Cortex of kidney (tissue), 1 donor: Measurements from ENCODE around the gene GDF10.

Experiments
- DNase-seq: peaks from one replicate; lab custom pipeline; 2025; lab: John Stamatoyannopoulos, UW

Gene GDF10

DNA sequence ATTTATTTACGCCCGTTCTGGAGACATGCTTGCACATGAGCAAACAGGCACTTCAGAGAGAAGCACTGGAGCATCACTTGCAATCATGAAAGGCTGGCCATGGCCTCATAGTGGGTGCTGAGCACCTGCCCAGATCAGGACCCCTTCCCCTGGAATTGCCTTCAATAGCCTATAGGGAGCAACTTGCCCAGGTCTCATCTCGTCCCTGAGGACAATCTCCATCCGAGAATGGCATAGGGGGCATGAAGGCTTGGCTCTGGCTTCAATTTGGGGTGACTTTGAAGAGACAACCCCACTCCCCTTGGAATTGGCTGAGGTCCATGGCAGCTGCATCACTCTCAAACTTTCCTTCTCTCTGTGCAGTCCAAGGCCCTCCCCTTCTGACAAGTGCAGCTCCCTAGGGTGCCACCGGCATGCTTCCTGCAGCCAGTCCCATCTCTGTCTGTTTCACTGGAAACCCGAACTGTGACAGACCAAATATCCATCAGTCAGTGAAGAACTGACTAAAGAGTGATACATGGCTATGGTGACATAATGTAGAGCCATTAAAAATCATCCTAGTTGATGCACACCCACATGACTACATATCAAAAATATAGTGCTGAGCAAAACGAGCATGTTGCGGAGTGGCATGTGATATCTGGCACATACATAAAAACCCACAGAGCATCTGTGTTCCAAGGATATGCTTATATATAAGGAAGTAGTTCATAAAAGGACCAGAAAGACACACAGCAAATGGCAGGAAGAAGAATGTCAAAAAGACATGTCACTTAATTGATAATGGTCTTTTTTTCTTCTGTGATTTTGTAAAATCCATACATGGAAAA is 34.7 kb downstream of the GDF10 start:
- no peak for DNase-seq

- no peak for DNase-seq
Observed at GRCh38 chr10:47335906-47336305, 35.9 kb downstream of the GDF10 start.

- DNase-seq = no peak
Observed at GRCh38 chr10:47336387-47337134, 36.6 kb downstream of the GDF10 start.

GRCh38 chr10:47337310-47337709 is 37.3 kb downstream of the GDF10 start:
- no peak for DNase-seq

- DNase-seq = no peak
Observed at GRCh38 chr10:47339186-47339735, 39.3 kb downstream of the GDF10 start.

DNA sequence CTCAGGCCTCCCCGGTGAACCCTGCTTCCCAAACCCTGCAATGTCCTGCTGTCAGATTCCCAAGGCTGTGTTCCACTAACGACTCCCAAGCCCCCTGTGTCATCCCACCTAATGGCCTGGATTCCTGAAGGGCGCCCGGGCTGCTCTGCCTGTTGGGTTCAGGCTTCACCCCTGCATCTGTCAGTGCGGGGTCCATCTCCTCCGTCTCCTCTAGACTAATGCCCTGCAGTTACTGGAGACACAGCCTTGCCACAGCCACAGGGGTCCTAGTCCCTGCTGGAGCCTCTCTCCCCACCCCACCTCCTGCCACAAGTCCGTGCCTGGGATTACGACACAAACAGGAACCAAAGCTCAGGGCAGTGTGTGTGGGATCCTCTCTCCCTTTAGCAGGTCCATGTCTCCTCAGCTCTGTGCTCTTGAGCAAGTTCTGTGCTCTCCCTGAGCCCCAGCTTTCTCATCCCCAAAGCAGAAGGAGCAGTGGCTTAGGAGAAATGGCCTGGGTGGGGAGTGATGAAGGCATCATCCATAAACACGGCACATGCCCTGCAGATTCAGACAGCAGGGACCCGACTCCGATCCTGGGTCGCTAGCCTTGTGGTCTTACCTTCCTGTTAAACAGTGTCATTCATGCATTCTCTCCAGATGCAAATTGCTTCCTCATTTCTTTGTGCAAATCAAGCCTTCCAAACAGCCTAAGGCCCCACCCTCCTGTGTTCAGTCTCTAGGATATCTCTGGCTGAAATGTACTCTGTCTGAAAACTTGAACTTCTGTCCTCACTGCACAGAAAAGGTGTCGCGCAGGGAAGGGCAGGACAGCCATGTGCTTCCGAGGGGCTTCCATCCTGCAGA is 40.0 kb downstream of the GDF10 start:
- DNase-seq = no peak

DNA sequence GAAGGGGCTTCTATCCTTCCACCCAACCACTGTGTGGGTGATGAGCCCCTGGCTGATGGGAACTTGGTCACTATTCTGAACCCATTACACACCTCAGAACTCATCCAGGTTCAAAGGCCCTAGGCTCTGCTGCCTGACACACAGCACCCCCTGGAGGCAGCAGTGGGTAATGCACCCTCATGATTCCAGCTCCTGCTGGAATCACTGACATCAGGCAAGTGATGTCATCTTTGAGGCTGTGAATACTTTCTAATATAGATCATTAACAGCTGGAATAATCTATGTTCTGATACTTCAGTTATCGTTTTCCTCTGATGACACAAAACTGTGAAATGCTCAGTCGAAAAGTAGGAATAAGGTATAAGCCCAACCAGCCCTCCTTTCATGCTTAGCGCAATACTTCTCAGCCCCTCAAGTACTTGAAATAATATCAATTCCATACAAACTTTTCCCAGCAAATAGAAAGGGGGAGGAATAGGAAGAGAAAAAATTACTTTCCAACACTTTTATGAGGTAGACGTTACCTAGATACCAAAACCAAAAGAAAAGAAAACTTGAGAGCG is 40.7 kb downstream of the GDF10 start:
- DNase-seq = no peak

DNA sequence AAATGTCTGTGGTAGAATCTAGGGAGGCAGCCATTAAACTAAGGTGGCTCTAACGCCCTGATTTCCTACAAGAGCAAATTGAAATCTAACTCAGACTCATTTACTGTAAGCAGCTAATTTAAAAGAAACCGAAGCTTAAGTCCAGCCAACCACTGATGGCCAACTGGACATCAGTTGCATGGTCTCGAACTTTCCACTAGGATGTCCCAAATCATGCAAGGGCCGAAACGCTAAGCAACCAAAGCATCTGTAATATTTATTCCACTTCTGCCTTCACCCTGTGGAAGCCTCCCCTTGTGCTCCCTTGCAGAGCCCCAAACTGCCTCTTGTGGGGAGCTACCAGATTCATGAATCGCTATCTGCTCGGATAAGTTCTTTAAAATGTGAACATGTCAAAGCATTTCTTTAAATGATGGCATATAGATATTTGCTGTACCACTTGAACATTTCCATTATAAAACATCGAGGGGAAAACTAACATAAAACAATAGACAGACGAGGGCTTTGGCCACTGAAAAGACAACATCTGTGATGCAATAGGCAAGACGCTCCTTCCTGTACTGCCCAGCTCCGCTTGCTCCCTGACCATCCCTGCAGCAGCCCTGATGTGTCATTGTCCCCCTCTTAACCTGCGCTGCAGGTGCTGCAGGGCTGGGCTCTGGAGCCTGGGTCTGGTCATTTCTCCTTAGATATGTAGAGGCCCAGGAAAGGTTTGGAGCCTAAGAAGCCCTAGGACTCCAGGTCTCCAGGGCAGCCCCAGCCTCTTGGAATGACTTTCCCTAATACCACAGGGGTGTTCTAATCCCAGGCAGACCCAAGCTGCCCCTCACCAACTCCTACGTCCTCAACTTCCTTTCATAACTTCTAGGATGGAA is 45.2 kb downstream of the GDF10 start:
- DNase-seq = no peak

DNA sequence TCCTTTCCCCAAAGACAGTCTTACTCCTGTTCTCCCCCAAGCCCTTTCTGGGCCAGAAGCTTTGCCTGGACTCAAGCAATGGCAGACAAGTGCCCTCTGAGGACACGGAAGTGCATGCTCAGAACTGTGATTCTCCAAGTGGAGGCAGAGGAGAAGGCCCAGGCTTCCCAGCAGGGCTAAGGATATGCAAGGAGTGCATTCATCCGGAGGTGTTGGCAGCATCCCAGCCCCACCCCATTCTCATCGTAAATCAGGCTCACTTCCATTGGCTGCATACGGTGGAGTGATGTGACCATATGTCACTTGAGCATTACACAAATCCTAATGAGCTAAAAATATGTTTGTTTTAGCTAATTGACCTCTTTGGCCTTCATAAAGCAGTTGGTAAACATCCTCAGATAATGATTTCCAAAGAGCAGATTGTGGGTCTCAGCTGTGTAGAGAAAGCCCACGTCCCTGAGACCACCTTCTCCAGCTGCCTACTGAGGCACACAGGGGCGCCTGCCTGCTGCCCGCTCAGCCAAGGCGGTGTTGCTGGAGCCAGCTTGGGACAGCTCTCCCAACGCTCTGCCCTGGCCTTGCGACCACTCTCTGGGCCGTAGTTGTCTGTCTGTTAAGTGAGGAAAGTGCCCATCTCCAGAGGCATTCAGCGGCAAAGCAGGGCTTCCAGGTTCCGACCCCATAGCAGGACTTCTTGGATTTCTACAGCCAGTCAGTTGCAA is 46.7 kb downstream of the GDF10 start:
- DNase-seq = no peak

GRCh38 chr10:47347303-47347675 is 47.3 kb downstream of the GDF10 start:
- no peak for DNase-seq

GRCh38 chr10:47348138-47348651 is 48.2 kb downstream of the GDF10 start, which contains the start of gene RBP3:
RBP3 (plus strand) TSS chr10:47348363; CDS start chr10:47348485, 122 bp downstream.
- DNase-seq = no peak

- DNase-seq = no peak
Observed at GRCh38 chr10:47348661-47349470, 48.9 kb downstream of the GDF10 start.

GRCh38 chr10:47349516-47349915 is 49.5 kb downstream of the GDF10 start:
- DNase-seq = no peak

GRCh38 chr10:47349941-47350371 is 50.0 kb downstream of the GDF10 start:
- DNase-seq = no peak

GRCh38 chr10:47350671-47351640 is 51.0 kb downstream of the GDF10 start:
- DNase-seq = no peak

DNA sequence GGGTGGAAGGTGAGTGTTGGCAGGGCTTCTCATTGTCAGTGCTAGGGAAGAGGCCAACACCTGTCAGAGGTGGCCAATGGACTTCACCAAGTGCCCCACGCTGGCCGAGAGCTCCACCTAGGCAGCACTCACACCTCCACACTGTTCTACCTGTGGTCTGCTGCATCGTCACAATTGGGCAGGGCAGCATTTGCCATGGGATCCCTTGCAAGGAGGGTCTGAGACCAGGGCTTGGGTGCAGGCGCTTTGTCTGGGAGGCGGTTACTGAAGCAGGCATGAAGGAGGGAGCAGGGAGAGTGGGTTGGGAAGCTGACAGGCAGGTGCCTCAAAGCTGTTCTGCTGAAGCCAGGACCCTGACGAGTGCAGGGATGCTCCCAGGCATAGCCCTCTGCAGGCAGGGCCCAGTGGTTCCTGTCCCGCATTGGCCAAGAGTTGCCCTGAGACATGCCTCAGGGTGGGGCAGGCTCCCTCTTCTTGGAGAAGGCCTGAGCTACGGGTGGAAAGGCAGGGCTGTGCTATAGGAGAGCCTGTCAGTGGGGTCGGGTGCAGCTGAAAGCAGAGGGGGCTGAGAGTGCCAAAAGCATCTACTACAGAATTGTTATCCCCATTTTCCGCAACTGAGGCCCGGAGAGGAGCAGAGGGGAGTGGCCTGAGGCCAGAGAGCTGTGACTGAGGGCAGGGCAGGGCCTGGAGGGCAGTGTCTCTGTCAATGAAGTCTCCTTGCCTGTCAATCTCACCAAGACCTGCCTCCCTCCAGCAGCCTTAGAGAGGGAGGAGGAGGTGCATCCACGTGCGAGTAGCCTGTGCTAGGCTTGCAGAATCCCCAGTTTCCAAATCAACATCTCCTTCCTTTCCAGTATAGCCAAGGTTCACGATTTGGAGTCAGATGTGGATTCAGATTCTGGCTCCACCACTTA is 52.2 kb downstream of the GDF10 start:
- DNase-seq = no peak

DNA sequence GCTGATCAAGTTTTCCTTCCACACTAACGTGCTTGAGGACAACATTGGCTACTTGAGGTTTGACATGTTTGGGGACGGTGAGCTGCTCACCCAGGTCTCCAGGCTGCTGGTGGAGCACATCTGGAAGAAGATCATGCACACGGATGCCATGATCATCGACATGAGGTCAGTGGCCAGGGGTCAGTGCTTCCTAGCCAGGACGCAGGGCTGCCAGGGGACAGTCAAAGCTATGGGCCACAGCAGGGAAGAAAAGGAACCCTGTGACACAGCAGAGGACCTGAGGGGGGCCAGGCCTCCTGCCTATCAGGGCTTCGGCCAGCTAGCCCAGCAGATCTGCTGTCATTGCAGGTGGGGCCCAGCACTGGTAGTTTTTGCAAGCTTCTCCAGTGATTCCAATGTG is 53.4 kb downstream of the GDF10 start:
- no peak for DNase-seq
